HepG2 (cell line): ENCODE data around the gene ANKRD35. TPM values are rescaled to one million over a fixed set of nuclear protein-coding genes. Genes with fewer than 3 reads are reported as not detected.

Experiments
- ARNTL ChIP-seq: sonication (generic); formaldehyde crosslinking; IDR thresholded peaks from 2 replicates; pipeline ENCODE4 v1.4.0; 2020; ENCODE audit warnings: mild to moderate bottlenecking, missing genetic modification reagents
- CBFB ChIP-seq: sonication (generic); formaldehyde crosslinking; IDR thresholded peaks from 2 replicates; pipeline ENCODE4 v1.4.0; 2020; ENCODE audit warnings: missing genetic modification reagents
- ELF4 ChIP-seq: sonication (generic); formaldehyde crosslinking; IDR thresholded peaks from 2 replicates; pipeline ENCODE4 v1.5.0; 2020; ENCODE audit warnings: missing genetic modification reagents, mild to moderate bottlenecking, moderate library complexity, borderline replicate concordance
- ETV5 ChIP-seq: IDR thresholded peaks from 2 replicates; pipeline ENCODE4 v1.6.1; 2018; ENCODE audit warnings: missing biosample characterization, missing genetic modification reagents, inconsistent platforms, borderline replicate concordance
- HBP1 ChIP-seq: IDR thresholded peaks from 2 replicates; pipeline ENCODE4 v1.6.1; 2016; ENCODE audit warnings: low read depth, control low read depth
- HMGXB4 ChIP-seq, 2 experiments: sonication (generic) in 1 of 2; formaldehyde crosslinking in 1 of 2; IDR thresholded peaks; 2 replicates each; pipeline versions ENCODE4 v1.4.0 to v1.6.1; 2018 to 2020; ENCODE audit warnings: missing genetic modification reagents in 2 of 2, borderline replicate concordance in 1 of 2, low read depth in 1 of 2, mild to moderate bottlenecking in 1 of 2, missing biosample characterization in 1 of 2
- IKZF1 ChIP-seq: fragments of 450-650 bp; IDR thresholded peaks from 2 replicates; pipeline ENCODE4 v1.7.1; 2016
- IKZF4 ChIP-seq: sonication (generic); formaldehyde crosslinking; IDR thresholded peaks from 2 replicates; pipeline ENCODE4 v1.5.1; 2020; ENCODE audit warnings: borderline replicate concordance, mild to moderate bottlenecking, low read depth, missing genetic modification reagents; ENCODE audit errors: not compliant biosample characterization
- KLF9 ChIP-seq: IDR thresholded peaks from 2 replicates; pipeline ENCODE4 v1.6.1; 2016; ENCODE audit warnings: low read depth
- NCOA1 ChIP-seq: sonication (generic); formaldehyde crosslinking; IDR thresholded peaks from 2 replicates; pipeline ENCODE4 v1.9.0; 2021; ENCODE audit warnings: missing genetic modification reagents
- NR2F6 ChIP-seq, 2 experiments: IDR thresholded peaks; 2 replicates each; pipeline ENCODE4 v1.6.1; 2016; ENCODE audit warnings: antibody characterized with exemption in 1 of 2, mild to moderate bottlenecking in 1 of 2
- PPARG ChIP-seq: conservative IDR thresholded peaks from 2 replicates; pipeline ENCODE4 v1.6.1; 2016; ENCODE audit warnings: missing biosample characterization, missing genetic modification reagents
- RELA ChIP-seq: sonication (generic); formaldehyde crosslinking; IDR thresholded peaks from 2 replicates; pipeline ENCODE4 v1.4.0; 2020; ENCODE audit warnings: missing genetic modification reagents
- SAP130 ChIP-seq: IDR thresholded peaks from 2 replicates; pipeline ENCODE4 v1.6.1; 2016; ENCODE audit warnings: low read depth
- ZBED4 ChIP-seq: sonication (generic); formaldehyde crosslinking; IDR thresholded peaks from 2 replicates; pipeline ENCODE4 v1.4.0; 2020; ENCODE audit warnings: missing genetic modification reagents, borderline replicate concordance
- ZMYM4 ChIP-seq: sonication (generic); formaldehyde crosslinking; IDR thresholded peaks from 2 replicates; pipeline ENCODE4 v1.8.1; 2023; ENCODE audit warnings: mild to moderate bottlenecking, missing genetic modification reagents
- ZNF510 ChIP-seq: sonication (generic); formaldehyde crosslinking; IDR thresholded peaks from 2 replicates; pipeline ENCODE4 v1.4.0; 2020; ENCODE audit warnings: low read depth, mild to moderate bottlenecking, missing genetic modification reagents
- ZNF563 ChIP-seq: sonication (generic); formaldehyde crosslinking; IDR thresholded peaks from 2 replicates; pipeline ENCODE4 v1.8.0; 2022; ENCODE audit warnings: mild to moderate bottlenecking, moderate library complexity, missing genetic modification reagents
- ZNF746 ChIP-seq: sonication (generic); formaldehyde crosslinking; IDR thresholded peaks from 2 replicates; pipeline ENCODE4 v1.8.0; 2022; ENCODE audit warnings: mild to moderate bottlenecking, missing genetic modification reagents
- ZNF747 ChIP-seq: sonication (generic); formaldehyde crosslinking; IDR thresholded peaks from 2 replicates; pipeline ENCODE4 v1.8.1; 2023; ENCODE audit warnings: missing genetic modification reagents, mild to moderate bottlenecking, borderline replicate concordance
- ZNF777 ChIP-seq: sonication (generic); formaldehyde crosslinking; IDR thresholded peaks from 2 replicates; pipeline ENCODE4 v1.4.0; 2020; ENCODE audit warnings: missing genetic modification reagents
- ZSCAN5A ChIP-seq: sonication (generic); formaldehyde crosslinking; IDR thresholded peaks from 2 replicates; pipeline ENCODE4 v1.8.0; 2022; ENCODE audit warnings: mild to moderate bottlenecking, missing genetic modification reagents, borderline replicate concordance
- polyA plus RNA-seq, 8 experiments: library from polyadenylated mRNA; depleted of rRNA in 3 of 8; stranded (reverse) in 7 of 8; unstranded in 1 of 8; fragments of >200 nt; fragmentation: Illumina TruSeq in 4 of 8; extraction: Trizol in 4 of 8; gene quantifications; 2 replicates each; pipeline versions ENCODE4 v1.2.1 to v1.2.3, GENCODE V29; 2011 to 2016; ENCODE audit warnings: low read depth in 4 of 8, missing spikeins in 1 of 8, mixed read lengths in 1 of 8; ENCODE audit not compliant: insufficient read depth in 1 of 8
- total RNA-seq, 5 experiments: library from RNA; depleted of rRNA; stranded (reverse); fragments of >200 nt; fragmentation: Illumina TruSeq; extraction: Trizol; gene quantifications; 2 replicates each; pipeline ENCODE4 v1.2.3, GENCODE V29; 2016; ENCODE audit warnings: low read depth in 1 of 5

The ANKRD35 gene
- total and polyA plus RNA-seq, 2 of the 13 experiments (the other 11 are each of a cell fraction or from before 2014, with no cell fraction given): 0.02 TPM; not detected in 1

GRCh38 chr1:145858901-145859490 lies 26.7 kb downstream of the ANKRD35 start, which contains the start of gene PIAS3 (continued):
- TF ChIP-seq ZBED4 (CRISPR knock-in tag) (0 out of 2 replicates have a peak, but pooled peaks have one; percentile 59), ZNF746 (CRISPR knock-in tag) (peak; percentile 57; the same call in 1 of the 2 replicates), ARNTL (peak; percentile 58; the same call in 1 of the 2 replicates), SAP130 (CRISPR knock-in tag) (peak; percentile 63), IKZF1 (no peak), ETV5 (CRISPR knock-in tag) (peak; percentile 8; the same call in 1 of the 2 replicates), ZNF510 (CRISPR knock-in tag) (no peak), IKZF4 (CRISPR knock-in tag) (no peak), NR2F6 (IDR thresholded peaks at IDR 0.05) (no peak), NR2F6 (CRISPR knock-in tag; IDR thresholded peaks at IDR 0.05) (peak; percentile 16; the same call in 1 of the 2 replicates), CBFB (peak; percentile 24; the same call in 1 of the 2 replicates), NCOA1 (CRISPR knock-in tag) (no peak), ZSCAN5A (CRISPR knock-in tag) (0 out of 2 replicates have a peak, but pooled peaks have one; percentile 80), HMGXB4 (CRISPR knock-in tag; IDR thresholded peaks at IDR 0.05; ENCODE audit: borderline replicate concordance in 1 of 2, low read depth in 1 of 2) (peak in 1 of 2 experiments; percentile 64; a peak in 3 of 4 replicates), RELA (no peak), ZNF777 (peak; percentile 36), ZMYM4 (peak; percentile 73), ZNF563 (CRISPR knock-in tag) (no peak), HBP1 (no peak), ELF4 (CRISPR knock-in tag) (no peak), KLF9 (CRISPR knock-in tag) (peak; percentile 71; the same call in 1 of the 2 replicates), PPARG (CRISPR knock-in tag) (no peak), ZNF747 (CRISPR knock-in tag) (no peak)
